Tibial nerve (tissue), 4 donors: ENCODE data around the gene ACBD6. TPM values are rescaled to one million over a fixed set of nuclear protein-coding genes. Genes with fewer than 3 reads are reported as not detected.

ENCODE experiments used
- DNase-seq, 2 donors: peaks; one replicate each; pipeline ENCODE4 v3.0.0-alpha.2; 2019; ENCODE audit warnings: low spot score in 2 of 2
- H3K27ac ChIP-seq, 4 donors: fragments of 200-600 bp; sonication (generic) in 3 of 4; one replicate each; pipeline ENCODE4 v1.5.1; 2017 to 2019; ENCODE audit warnings: mild to moderate bottlenecking in 1 of 4
- H3K27me3 ChIP-seq, 2 donors: fragments of 200-600 bp; sonication (generic) in 1 of 2; one replicate each; pipeline versions ENCODE4 v1.5.1 to v1.6.0; 2017 to 2019
- H3K36me3 ChIP-seq, 3 donors: fragments of 200-600 bp; sonication (generic); one replicate each; pipeline ENCODE4 v1.5.1; 2018 to 2019
- H3K4me1 ChIP-seq, 4 donors: fragments of 200-600 bp; sonication (generic) in 3 of 4; one replicate each; pipeline ENCODE4 v1.5.1; 2017 to 2019
- H3K4me3 ChIP-seq, 4 donors: fragments of 200-600 bp; sonication (generic) in 3 of 4; one replicate each; pipeline ENCODE4 v1.5.1; 2017 to 2019; ENCODE audit warnings: mild to moderate bottlenecking in 1 of 4, moderate library complexity in 1 of 4
- H3K9me3 ChIP-seq, 4 donors: fragments of 200-600 bp; sonication (generic) in 3 of 4; one replicate each; pipeline ENCODE4 v1.5.1; 2017 to 2019
- CTCF ChIP-seq, 5 experiments: fragments of 200-600 bp in 3 of 5; fragments of 450-650 bp in 2 of 5; sonication (generic) in 3 of 5; IDR thresholded peaks; one replicate each; pipeline ENCODE4 v1.5.1; 2016 to 2019; ENCODE audit warnings: antibody characterized with exemption in 5 of 5, mild to moderate bottlenecking in 3 of 5, moderate library complexity in 2 of 5
- EP300 ChIP-seq, 2 donors: sonication (generic); formaldehyde crosslinking; IDR thresholded peaks; one replicate each; pipeline ENCODE4 v1.6.1; 2017; ENCODE audit warnings: antibody characterized with exemption in 2 of 2, mild to moderate bottlenecking in 1 of 2
- POLR2A ChIP-seq, 2 donors: fragments of 450-650 bp; IDR thresholded peaks; one replicate each; pipeline ENCODE4 v1.6.1; 2017; ENCODE audit warnings: antibody characterized with exemption in 2 of 2, mild to moderate bottlenecking in 2 of 2, moderate library complexity in 2 of 2
- WGBS, 2 donors: methylation state at CpG; one replicate each; pipeline ENCODE4 v1.1.5; 2018; 5-methylcytosine and 5-hydroxymethylcytosine counted together
- total RNA-seq, 4 donors: library from RNA; depleted of rRNA; stranded (reverse); fragments of >200 nt; gene quantifications; one replicate each; pipeline ENCODE4 v1.1.0, GENCODE V29; 2016

Gene ACBD6
- total RNA-seq, 4 donors from 2014 or later = 55.7 to 61.8 (median 57.2) TPM

- DNase-seq = no peak
- TF ChIP-seq CTCF (IDR thresholded peaks at IDR 0.05) (no peak), EP300 (IDR thresholded peaks at IDR 0.05) (no peak)
- Histone ChIP-seq H3K4me1 (peaks cover 0 to 7% (median 0%) of the 10 kb centered on the region in 4 donors), H3K9me3 (no peaks in the 10 kb centered on the region), H3K27me3 (no peaks in the 10 kb centered on the region), H3K27ac (no peak overlapping the region), H3K36me3 (no peaks in the 10 kb centered on the region), H3K4me3 (no peak overlapping the region)
- 85 to 88% methylated on average over 5 of the region's 5 CpGs for WGBS, 2 donors
Measured at GRCh38 chr1:180532854-180533253, 30.5 kb upstream of the ACBD6 start.

- Histone ChIP-seq H3K9me3 (no peaks in the 10 kb centered on the region), H3K4me3 (no peak overlapping the region), H3K36me3 (no peaks in the 10 kb centered on the region), H3K27ac (peak overlapping the region in 2 of 4 donors; percentile 11 to 16), H3K27me3 (no peaks in the 10 kb centered on the region), H3K4me1 (peaks cover 0 to 7% (median 0%) of the 10 kb centered on the region in 4 donors)
- WGBS, 2 donors = 26 to 34% methylated on average over 5 of the region's 5 CpGs
- DNase-seq = no peak
- TF ChIP-seq EP300 (IDR thresholded peaks at IDR 0.05) = peak in 1 of 2 donors; percentile 40
- no peak for TF ChIP-seq POLR2A (IDR thresholded peaks at IDR 0.05)
- no peak for TF ChIP-seq CTCF (IDR thresholded peaks at IDR 0.05)
Measured at GRCh38 chr1:180530501-180530900, 28.1 kb upstream of the ACBD6 start.

GRCh38 chr1:180528868-180529470, 26.6 kb upstream of the ACBD6 start:
- no peaks in the 10 kb centered on the region for H3K9me3 ChIP-seq
- no peak overlapping the region for H3K27ac ChIP-seq
- no peak for DNase-seq
- H3K4me3 ChIP-seq = no peak overlapping the region
- no peaks in the 10 kb centered on the region for H3K27me3 ChIP-seq
- no peaks in the 10 kb centered on the region for H3K36me3 ChIP-seq
- 88 to 91% methylated on average over 11 of the region's 11 CpGs for WGBS, 2 donors
- peaks cover 0 to 7% (median 0%) of the 10 kb centered on the region in 4 donors for H3K4me1 ChIP-seq
- TF ChIP-seq POLR2A (IDR thresholded peaks at IDR 0.05) (no peak), EP300 (IDR thresholded peaks at IDR 0.05) (no peak), CTCF (IDR thresholded peaks at IDR 0.05) (no peak)

- Histone ChIP-seq H3K4me1 (peaks cover 0 to 7% (median 0%) of the 10 kb centered on the region in 4 donors), H3K27ac (no peak overlapping the region), H3K27me3 (no peaks in the 10 kb centered on the region), H3K9me3 (no peaks in the 10 kb centered on the region), H3K4me3 (no peak overlapping the region), H3K36me3 (no peaks in the 10 kb centered on the region)
- no peak for DNase-seq
- WGBS, 2 donors = 54 to 57% methylated on average over 5 of the region's 5 CpGs
- TF ChIP-seq POLR2A (IDR thresholded peaks at IDR 0.05) (no peak), EP300 (IDR thresholded peaks at IDR 0.05) (no peak)
Measured at GRCh38 chr1:180527101-180527669, 24.8 kb upstream of the ACBD6 start.

- no peak overlapping the region for H3K27ac ChIP-seq
- no peak for TF ChIP-seq POLR2A (IDR thresholded peaks at IDR 0.05)
- TF ChIP-seq CTCF (IDR thresholded peaks at IDR 0.05) = no peak
- TF ChIP-seq EP300 (IDR thresholded peaks at IDR 0.05) = no peak
- 26 to 28% methylated on average over 2 of the region's 2 CpGs for WGBS, 2 donors
- no peaks in the 10 kb centered on the region for H3K36me3 ChIP-seq
- H3K4me3 ChIP-seq = no peak overlapping the region
- DNase-seq = no peak
- H3K9me3 ChIP-seq = no peaks in the 10 kb centered on the region
- H3K4me1 ChIP-seq = peaks cover 0 to 6% (median 0%) of the 10 kb centered on the region in 4 donors
- no peaks in the 10 kb centered on the region for H3K27me3 ChIP-seq
Measured at GRCh38 chr1:180525715-180526039, 23.3 kb upstream of the ACBD6 start.
